ENCODE data around the gene CACNA1C.

CACNA1C gene

DNA sequence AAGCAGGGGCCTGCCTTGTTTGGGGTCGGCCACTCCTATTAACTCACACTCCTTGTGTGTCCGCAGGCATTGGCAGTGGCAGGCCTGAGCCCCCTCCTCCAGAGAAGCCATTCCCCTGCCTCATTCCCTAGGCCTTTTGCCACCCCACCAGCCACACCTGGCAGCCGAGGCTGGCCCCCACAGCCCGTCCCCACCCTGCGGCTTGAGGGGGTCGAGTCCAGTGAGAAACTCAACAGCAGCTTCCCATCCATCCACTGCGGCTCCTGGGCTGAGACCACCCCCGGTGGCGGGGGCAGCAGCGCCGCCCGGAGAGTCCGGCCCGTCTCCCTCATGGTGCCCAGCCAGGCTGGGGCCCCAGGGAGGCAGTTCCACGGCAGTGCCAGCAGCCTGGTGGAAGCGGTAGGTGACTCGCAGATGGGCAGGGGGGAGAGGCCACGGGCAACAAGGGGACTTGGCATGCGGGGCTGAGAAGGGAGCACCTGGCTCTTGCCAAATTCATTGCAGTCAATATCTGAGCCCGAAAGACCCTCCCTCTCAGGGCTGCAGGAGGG lies 635.7 kb downstream of the CACNA1C start:
- H3K27ac ChIP-seq, result no peak overlapping the region
- TF ChIP-seq, protein P1, sequence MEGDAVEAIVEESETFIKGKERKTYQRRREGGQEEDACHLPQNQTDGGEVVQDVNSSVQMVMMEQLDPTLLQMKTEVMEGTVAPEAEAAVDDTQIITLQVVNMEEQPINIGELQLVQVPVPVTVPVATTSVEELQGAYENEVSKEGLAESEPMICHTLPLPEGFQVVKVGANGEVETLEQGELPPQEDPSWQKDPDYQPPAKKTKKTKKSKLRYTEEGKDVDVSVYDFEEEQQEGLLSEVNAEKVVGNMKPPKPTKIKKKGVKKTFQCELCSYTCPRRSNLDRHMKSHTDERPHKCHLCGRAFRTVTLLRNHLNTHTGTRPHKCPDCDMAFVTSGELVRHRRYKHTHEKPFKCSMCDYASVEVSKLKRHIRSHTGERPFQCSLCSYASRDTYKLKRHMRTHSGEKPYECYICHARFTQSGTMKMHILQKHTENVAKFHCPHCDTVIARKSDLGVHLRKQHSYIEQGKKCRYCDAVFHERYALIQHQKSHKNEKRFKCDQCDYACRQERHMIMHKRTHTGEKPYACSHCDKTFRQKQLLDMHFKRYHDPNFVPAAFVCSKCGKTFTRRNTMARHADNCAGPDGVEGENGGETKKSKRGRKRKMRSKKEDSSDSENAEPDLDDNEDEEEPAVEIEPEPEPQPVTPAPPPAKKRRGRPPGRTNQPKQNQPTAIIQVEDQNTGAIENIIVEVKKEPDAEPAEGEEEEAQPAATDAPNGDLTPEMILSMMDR (conservative IDR thresholded peaks at IDR 0.05), result no peak

DNA sequence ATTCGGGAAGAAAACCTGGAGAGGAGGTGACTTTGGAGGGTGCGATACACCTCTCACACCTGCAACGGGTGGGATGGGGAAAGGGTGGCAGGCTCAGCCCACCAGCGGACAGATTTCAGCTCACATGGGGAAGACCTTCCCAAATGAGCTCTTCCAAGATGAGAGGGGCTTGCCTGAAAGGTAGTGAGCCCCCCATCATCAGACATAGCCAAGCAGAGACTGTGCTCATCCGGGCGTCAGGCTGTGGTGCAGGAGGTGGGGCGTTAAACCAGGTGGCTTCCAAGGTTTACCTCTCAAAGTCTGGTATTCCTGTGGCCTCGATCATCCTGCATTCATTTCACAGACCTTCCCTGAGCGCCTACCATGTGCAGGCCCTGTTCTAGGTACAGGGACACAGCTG lies 636.6 kb downstream of the CACNA1C start:
- TF ChIP-seq, protein P1 (conservative IDR thresholded peaks at IDR 0.05), result no peak

DNA sequence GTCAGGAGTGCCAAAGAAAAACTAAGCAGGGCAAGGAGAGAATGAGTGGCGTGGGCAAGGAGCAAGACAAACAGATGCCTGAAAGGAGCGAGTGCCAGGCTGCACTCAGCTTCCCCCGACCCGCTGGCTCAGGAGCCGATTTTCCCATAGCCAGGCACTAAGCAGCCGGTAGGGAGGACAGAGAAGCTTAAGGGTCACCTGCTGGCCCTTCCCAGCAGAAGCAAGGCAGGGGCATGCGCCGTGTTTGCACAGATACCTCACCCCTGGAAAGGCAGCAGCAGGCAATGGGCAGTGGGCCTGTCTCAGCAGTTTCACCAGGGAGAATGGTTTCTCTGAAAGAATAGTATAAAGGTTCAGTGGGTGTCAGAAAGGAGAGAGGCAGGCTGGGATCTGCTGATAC lies 637.1 kb downstream of the CACNA1C start:
- TF ChIP-seq, protein P1 (conservative IDR thresholded peaks at IDR 0.05), result no peak
- H3K27ac ChIP-seq, result no peak overlapping the region

More for the DNA sequence above, 636.6 kb downstream of the CACNA1C start:
- no peak overlapping the region for H3K27ac ChIP-seq

DNA sequence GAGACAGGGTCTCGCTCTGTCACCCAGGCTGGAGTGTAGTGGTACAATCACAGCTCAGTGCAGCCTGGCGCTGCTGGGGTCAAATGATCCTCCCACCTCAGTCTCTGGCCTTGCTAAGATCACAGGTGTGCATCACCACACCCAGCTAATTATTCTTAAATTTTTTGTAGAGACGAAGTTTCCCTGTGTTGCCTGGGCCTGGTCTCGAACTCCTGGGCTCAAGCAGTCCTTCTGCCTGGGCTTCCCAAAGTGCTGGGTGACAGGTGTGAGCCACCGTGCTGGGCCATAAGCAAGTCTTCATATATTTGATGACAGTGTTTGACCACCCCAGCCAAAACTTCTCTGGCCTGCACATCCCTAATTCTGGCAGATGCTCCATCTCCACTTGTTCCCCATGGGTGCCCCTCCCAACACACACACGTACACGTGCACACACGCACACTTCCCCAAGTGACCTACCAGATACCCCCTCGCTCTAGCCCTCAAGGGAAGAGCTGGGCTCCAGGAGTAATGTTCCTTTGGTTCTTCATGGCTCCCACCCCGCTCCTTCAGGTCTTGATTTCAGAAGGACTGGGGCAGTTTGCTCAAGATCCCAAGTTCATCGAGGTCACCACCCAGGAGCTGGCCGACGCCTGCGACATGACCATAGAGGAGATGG lies 637.7 kb downstream of the CACNA1C start:
- H3K27ac ChIP-seq, result peak overlapping the region; percentile 79; the same call in 1 of the 2 replicates

DNA sequence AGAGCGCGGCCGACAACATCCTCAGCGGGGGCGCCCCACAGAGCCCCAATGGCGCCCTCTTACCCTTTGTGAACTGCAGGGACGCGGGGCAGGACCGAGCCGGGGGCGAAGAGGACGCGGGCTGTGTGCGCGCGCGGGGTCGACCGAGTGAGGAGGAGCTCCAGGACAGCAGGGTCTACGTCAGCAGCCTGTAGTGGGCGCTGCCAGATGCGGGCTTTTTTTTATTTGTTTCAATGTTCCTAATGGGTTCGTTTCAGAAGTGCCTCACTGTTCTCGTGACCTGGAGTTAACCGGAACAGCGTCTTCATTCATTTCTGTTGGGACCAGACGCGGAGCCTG lies 638.2 kb downstream of the CACNA1C start:
- peak overlapping the region; percentile 79 for H3K27ac ChIP-seq

More for the DNA sequence above, 637.7 kb downstream of the CACNA1C start:
- TF ChIP-seq, protein P1 (conservative IDR thresholded peaks at IDR 0.05), result no peak

DNA sequence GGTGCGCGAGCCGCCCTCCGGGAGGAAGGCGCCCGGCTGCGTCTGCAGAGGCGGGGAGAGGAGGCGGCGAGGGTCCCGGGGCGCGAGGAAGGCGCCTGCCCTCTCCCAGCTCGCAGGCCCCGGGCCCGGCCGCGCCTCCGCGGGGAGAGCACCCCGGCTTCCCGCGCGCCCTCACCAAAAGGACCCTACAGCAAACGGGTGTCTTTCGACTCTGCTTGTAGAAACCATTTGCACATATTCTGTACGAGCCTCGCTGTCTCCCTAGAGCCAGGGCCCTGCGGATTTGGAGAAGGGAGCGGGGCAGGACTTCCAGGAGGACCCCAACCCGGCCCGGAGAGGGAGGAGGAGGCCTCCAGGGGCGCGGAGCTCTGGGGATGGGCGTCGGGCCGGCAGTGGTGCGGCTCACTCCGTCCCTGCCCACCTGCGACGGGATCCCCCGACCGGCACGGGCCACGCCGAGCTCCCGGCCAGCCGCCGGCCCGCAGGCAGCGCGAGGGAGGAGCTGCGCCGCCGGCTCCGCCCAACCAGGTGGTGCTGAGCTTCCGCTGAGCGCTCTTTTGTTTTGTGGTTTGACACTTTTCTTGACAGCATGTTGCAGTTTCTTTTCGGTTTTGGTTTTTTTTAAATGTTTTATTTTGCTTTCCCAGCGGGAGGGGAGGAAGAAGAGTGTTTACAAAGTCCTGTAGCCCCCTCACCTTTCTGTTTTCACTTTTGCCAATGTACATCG lies 638.7 kb downstream of the CACNA1C start:
- peak overlapping the region; percentile 79 for H3K27ac ChIP-seq
- TF ChIP-seq, protein P1 (conservative IDR thresholded peaks at IDR 0.05), result peak; percentile 4; the same call in 1 of the 2 replicates

More for the DNA sequence above, 638.2 kb downstream of the CACNA1C start:
- TF ChIP-seq, protein P1 (conservative IDR thresholded peaks at IDR 0.05), result peak; percentile 58

DNA sequence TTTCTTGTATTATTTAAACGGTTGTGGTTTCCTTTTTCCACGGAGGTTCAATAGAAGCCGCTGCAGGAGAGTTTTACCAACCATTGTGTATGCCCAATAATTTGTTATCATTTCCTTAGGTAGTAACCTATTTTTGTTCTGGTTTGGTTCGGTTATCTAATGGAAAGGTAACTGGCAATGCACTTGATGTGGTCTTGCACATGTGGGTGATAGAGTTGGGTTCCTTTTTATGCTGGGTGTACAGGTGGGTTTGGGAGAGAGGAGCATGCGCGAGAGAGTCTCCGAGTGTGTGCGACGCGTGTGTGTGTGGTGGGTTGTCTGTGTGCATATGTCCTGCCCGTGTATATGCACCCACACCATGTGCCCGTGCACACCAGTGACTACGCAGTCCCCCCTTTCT lies 639.3 kb downstream of the CACNA1C start:
- TF ChIP-seq, protein P1 (conservative IDR thresholded peaks at IDR 0.05), result no peak
- H3K27ac ChIP-seq, result peak overlapping the region; percentile 79
